Glutamatergic neuron (in vitro differentiated cells): ENCODE results near the gene DMC1. TPM values are rescaled to one million over a fixed set of nuclear protein-coding genes. Genes with fewer than 3 reads are reported as not detected.

Experiments
- DNase-seq: peaks from one replicate; pipeline ENCODE4 v3.0.0; 2022
- H3K27ac Mint-ChIP-seq: one replicate; pipeline ENCODE4 v1.8.0; 2020; ENCODE audit warnings: mild to moderate bottlenecking, mixed read lengths, inconsistent platforms; ENCODE audit not compliant: unreplicated experiment
- H3K27me3 Mint-ChIP-seq: one replicate; pipeline ENCODE4 v1.8.0; 2020; ENCODE audit warnings: mild to moderate bottlenecking, moderate library complexity, mixed read lengths, inconsistent platforms; ENCODE audit not compliant: unreplicated experiment
- H3K36me3 Mint-ChIP-seq: one replicate; pipeline ENCODE4 v1.8.0; 2020; ENCODE audit warnings: mild to moderate bottlenecking, mixed read lengths, inconsistent platforms; ENCODE audit not compliant: unreplicated experiment
- H3K4me1 Mint-ChIP-seq: one replicate; pipeline ENCODE4 v1.8.0; 2020; ENCODE audit warnings: mild to moderate bottlenecking, low read depth, mixed read lengths, inconsistent platforms; ENCODE audit not compliant: unreplicated experiment
- H3K4me3 Mint-ChIP-seq: one replicate; pipeline ENCODE4 v1.8.0; 2020; ENCODE audit warnings: mild to moderate bottlenecking, mixed read lengths, inconsistent platforms; ENCODE audit not compliant: unreplicated experiment
- H3K9me3 Mint-ChIP-seq: one replicate; pipeline ENCODE4 v1.8.0; 2020; ENCODE audit warnings: mild to moderate bottlenecking, moderate library complexity, mixed read lengths, inconsistent platforms; ENCODE audit not compliant: unreplicated experiment
- total RNA-seq: library from RNA; stranded (reverse); fragmentation: NEBNext Ultra II Directional; extraction: Animal tissue kit (Norgen Biotek cat#: 25700); gene quantifications from one replicate; pipeline ENCODE4 v1.2.1, GENCODE V29; 2021; ENCODE audit not compliant: unreplicated experiment
- TF ChIP-seq, protein P1 (sequence below): fragments of 200-600 bp; sonication (generic); IDR thresholded peaks from one replicate; pipeline ENCODE4 v1.5.0; 2021; ENCODE audit not compliant: partially characterized antibody, unreplicated experiment

DMC1 gene
- total RNA-seq, 1 donor from 2014 or later: 4.2 TPM

DNA sequence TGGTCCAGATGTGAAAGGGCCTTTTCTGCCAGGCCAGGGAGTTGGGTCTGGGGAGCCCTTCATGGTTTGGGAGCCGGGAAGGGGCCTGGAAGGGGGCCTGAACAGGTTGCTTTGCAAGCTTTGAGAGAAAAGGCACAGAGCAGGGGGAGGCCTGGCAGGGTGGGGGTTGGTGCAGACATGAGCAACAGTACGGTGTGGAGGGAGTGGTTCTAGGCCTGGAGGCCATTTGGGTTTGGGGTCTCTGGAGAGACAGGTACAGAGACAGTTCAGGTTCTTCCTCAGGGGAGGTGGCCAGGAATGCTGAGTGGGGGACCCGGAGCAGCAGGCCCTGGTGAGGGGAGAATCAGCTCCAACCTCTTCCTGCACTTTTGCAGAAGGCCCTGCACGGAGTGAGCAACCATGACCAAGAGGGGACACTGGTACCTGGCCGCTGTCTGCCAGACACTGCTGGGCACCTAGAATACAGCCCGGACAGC lies 100.6 kb downstream of the DMC1 start:
- H3K4me1 Mint-ChIP-seq: no peaks in the 10 kb centered on the region
- DNase-seq: no peak
- no peaks in the 10 kb centered on the region for H3K9me3 Mint-ChIP-seq
- peaks cover 12% of the 10 kb centered on the region for H3K27me3 Mint-ChIP-seq
- TF ChIP-seq, protein P1, sequence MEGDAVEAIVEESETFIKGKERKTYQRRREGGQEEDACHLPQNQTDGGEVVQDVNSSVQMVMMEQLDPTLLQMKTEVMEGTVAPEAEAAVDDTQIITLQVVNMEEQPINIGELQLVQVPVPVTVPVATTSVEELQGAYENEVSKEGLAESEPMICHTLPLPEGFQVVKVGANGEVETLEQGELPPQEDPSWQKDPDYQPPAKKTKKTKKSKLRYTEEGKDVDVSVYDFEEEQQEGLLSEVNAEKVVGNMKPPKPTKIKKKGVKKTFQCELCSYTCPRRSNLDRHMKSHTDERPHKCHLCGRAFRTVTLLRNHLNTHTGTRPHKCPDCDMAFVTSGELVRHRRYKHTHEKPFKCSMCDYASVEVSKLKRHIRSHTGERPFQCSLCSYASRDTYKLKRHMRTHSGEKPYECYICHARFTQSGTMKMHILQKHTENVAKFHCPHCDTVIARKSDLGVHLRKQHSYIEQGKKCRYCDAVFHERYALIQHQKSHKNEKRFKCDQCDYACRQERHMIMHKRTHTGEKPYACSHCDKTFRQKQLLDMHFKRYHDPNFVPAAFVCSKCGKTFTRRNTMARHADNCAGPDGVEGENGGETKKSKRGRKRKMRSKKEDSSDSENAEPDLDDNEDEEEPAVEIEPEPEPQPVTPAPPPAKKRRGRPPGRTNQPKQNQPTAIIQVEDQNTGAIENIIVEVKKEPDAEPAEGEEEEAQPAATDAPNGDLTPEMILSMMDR: no peak
- H3K4me3 Mint-ChIP-seq: no peak overlapping the region
- H3K27ac Mint-ChIP-seq: no peak overlapping the region
- no peaks in the 10 kb centered on the region for H3K36me3 Mint-ChIP-seq

Other genes with a start within 250 kb of the DMC1 start
- gene KCNJ4, start 115.0 kb downstream of the DMC1 start, total RNA-seq: 0.86 TPM
- gene KDELR3, start 102.1 kb downstream of the DMC1 start, total RNA-seq: not detected
- 530 TPM for gene DDX17, start 63.9 kb downstream of the DMC1 start, total RNA-seq
- gene FAM227A, start 86.2 kb upstream of the DMC1 start, total RNA-seq: 6.3 TPM
- gene CBY1, start 86.5 kb upstream of the DMC1 start, total RNA-seq: 34.9 TPM
- 61.0 TPM for gene TOMM22, start 111.8 kb upstream of the DMC1 start, total RNA-seq
- gene JOSD1, start 130.8 kb upstream of the DMC1 start, total RNA-seq: 51.0 TPM
- gene GTPBP1, start 135.8 kb upstream of the DMC1 start, total RNA-seq: 55.6 TPM
- gene SUN2, start 185.8 kb upstream of the DMC1 start, total RNA-seq: 174 TPM
- 19.4 TPM for gene DNAL4, start 224.0 kb upstream of the DMC1 start, total RNA-seq